ENCODE data around the gene ZNF587.
"Not testable (repeated sequence)": the region's sequence is repeated elsewhere in the genome, so short reads cannot be mapped to it uniquely, and the experiment has no call there.

- not testable (repeated sequence) for TF ChIP-seq RELA (CRISPR knock-in tag; IDR thresholded peaks at IDR 0.05); CTCF (CRISPR knock-in tag; IDR thresholded peaks at IDR 0.05); PCBP2 (optimal IDR thresholded peaks at IDR 0.05; ENCODE audit: low read depth, low read length, poor library complexity, severe bottlenecking); RFX5 (IDR thresholded peaks at IDR 0.05; ENCODE audit: low read depth, low read length); MAFG (CRISPR knock-in tag; IDR thresholded peaks at IDR 0.05)
These were observed 26.1 kb upstream of the ZNF587 start for GRCh38 chr19:57823608-57824007.
